Left renal cortex interstitium (tissue), 4 donors: ENCODE measurements around the gene HYAL3. TPM values are rescaled to one million over a fixed set of nuclear protein-coding genes. Genes with fewer than 3 reads are reported as not detected.
"Not testable (repeated sequence)": the region's sequence is repeated elsewhere in the genome, so short reads cannot be mapped to it uniquely, and the experiment has no call there.

Source experiments
- DNase-seq, 4 donors: peaks; one replicate each; pipeline ENCODE4 v3.0.0-alpha.2; 2013; ENCODE audit warnings: low read depth in 4 of 4, low spot score in 2 of 4, missing footprints in 1 of 4
- polyA plus RNA-seq, 4 donors: library from polyadenylated mRNA; unstranded; fragments of 120-200 nt; gene quantifications; one replicate each; pipeline ENCODE4 v1.2.1, GENCODE V29; 2013; ENCODE audit not compliant: insufficient read length in 4 of 4

HYAL3 gene
- polyA plus RNA-seq, 4 donors, result 2.8 to 4.3 (median 3.6) TPM

DNA sequence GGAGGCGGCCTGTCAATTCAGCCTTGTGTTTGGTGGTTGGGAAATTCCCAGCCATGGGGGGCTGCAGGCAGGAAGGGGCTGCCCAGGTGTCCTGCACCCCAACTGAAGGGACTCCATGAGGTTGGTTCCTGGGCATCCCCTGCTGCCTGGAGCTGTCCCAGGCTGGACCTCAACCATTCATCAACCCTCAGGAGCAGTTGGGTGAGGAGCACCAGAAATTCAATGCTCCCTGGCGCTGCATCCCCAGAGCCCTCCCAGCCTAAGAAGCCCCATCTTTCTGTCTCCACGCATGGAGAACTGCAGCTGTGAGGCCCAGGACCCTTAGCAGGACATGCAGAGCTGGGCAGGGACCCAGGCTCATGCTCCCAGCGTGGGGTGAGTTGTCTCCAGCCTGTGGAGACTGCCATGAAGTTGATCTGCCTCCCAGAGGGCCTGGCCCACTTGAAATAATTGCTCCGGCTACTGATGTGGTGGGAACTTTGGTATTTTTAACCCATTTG lies 38.2 kb downstream of the HYAL3 start:
- no peak for DNase-seq

GRCh38 chr3:50260027-50260941 lies 38.9 kb downstream of the HYAL3 start:
- DNase-seq, result peak in 3 of 4 donors; percentile 85 to 88 (median 87)

DNA sequence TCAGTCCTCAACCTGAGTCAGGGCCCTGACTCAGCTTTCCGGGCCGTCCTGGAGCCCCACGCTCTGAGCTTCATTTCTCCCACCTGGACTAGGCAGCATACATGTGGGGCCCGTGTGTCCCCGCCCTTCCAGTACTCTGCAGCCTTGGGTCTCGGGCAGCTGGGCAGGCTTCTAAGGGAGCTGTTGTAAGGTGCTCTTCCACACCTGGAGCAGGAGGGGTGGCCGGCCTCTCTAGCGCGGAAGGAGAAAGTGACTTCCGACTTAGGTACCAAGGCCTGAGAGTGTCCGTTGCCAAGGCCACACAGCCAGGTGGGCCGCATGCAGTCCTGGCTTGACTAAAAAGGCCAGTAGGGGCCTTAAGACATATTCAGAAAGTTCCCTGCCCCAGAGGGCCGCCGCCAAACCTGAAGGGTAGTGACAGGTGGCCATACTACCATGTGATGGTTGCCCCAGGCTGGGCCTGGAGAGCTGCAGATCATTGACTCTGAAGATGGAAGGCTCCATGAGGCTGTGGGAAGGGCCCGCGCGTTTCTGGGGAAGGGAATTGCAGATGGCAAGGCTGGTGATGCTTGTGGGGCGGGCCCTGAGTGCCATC lies 39.7 kb downstream of the HYAL3 start:
- DNase-seq, result no peak

DNA sequence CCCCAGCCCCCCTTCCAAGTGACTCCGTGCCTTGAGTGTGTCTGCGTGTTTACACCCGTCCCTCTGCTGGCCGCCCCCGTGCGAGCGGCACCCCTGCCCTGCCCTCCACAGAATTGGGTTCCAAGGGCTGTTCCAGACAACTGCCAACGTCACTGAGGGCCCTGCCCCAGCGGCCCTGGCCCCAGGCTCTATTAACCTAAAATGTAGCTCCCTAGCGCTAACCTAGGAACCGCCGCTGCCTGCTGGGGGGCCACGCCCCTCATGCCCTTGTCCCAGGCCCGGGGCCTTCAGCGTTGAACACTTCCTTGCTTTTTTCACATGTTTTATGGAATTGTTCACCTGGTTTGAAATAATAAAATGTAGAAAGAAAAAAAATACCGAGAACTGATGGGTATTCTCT lies 40.2 kb downstream of the HYAL3 start:
- DNase-seq, result no peak

GRCh38 chr3:50258029-50258680 lies 41.0 kb downstream of the HYAL3 start:
- no peak for DNase-seq

- DNase-seq, result no peak
These were observed 42.0 kb downstream of the HYAL3 start for GRCh38 chr3:50256978-50257890.

- DNase-seq, result no peak
These were observed 44.0 kb downstream of the HYAL3 start for GRCh38 chr3:50255251-50255615.

GRCh38 chr3:50254577-50255250 lies 44.5 kb downstream of the HYAL3 start:
- no peak for DNase-seq

GRCh38 chr3:50251220-50251619 lies 48.0 kb downstream of the HYAL3 start:
- DNase-seq, result no peak

- DNase-seq, result no peak
These were observed 48.7 kb downstream of the HYAL3 start for GRCh38 chr3:50250514-50250913.

- no peak for DNase-seq
These were observed 49.7 kb downstream of the HYAL3 start for GRCh38 chr3:50249457-50249856.

- no peak for DNase-seq
These were observed 50.8 kb downstream of the HYAL3 start for GRCh38 chr3:50248387-50248786.

DNA sequence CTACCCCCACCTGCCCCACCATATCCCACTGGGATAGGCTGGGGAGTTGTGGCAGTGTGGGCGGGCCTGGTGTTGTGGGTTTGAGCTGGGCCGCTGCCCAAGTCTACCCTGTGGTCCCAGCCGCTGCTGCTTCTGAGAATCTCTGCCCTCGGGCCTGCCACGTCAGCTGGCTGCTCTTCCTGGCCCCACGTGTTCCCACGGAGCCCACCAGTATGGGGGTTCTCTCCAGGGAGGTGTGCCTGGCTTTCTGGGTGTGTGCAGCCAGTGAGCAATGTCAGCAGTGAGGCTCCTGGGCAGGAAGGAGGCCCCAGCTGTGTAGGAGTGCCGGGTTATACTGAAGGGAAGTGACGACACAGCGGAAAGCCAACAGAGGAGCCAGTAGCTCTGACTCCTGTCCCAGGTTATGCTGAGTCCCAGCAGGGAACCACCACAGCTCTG lies 52.7 kb downstream of the HYAL3 start:
- no peak for DNase-seq

GRCh38 chr3:50245831-50246516 lies 53.2 kb downstream of the HYAL3 start:
- peak in 2 of 4 donors; percentile 81 to 88 for DNase-seq

DNA sequence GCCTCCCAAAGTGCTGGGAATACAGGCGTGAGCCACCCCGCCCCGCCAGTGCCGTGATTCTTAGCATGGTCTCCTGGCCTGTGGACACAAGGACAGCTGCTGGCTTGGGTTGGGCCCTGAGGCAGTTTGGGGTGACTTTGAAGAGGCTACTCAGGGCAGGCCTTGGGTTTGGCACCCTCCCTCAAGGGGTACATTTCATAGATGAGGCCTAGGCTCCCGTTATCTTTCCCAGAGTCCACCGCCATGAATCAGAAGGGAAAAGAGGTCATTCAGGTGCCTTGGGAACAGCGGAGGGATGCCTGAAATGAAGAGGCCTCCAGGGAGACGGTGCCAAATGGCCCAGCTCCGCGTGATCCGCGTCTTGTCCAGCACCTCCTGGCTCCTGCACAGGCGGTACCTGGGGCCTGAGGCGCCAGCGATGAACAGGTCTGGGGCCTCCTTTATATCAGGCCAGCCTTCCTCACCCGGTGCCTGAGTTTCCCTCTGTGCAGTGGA lies 53.9 kb downstream of the HYAL3 start:
- DNase-seq, result no peak

GRCh38 chr3:50244813-50245212 lies 54.4 kb downstream of the HYAL3 start:
- DNase-seq, result not testable (repeated sequence)

DNA sequence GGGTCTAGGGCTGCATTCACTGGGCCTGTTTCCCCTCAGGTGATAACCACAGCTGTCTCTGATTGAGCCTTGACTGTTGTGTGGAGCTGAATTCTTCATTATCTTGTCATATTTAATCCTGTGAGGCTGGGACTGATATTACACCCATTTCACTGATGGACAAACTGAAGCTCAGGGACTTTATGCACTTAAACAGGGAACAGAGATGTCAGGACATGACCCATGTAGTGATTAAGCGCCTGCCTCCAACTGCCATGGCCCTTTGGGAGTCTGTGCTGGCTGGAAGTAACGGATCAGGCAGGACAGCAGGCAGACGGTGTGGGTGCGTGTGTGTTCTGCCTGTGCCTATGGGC lies 55.7 kb downstream of the HYAL3 start:
- no peak for DNase-seq

- DNase-seq, result no peak
These were observed 56.2 kb downstream of the HYAL3 start for GRCh38 chr3:50242851-50243542.
